Islet precursor cell (in vitro differentiated cells): ENCODE measurements around the gene DUSP8.
"Not testable (repeated sequence)": the region's sequence is repeated elsewhere in the genome, so short reads cannot be mapped to it uniquely, and the experiment has no call there.

Source experiments
- DNase-seq: peaks from one replicate; pipeline ENCODE4 v3.0.0-alpha.2; 2018

Gene DUSP8

DNA sequence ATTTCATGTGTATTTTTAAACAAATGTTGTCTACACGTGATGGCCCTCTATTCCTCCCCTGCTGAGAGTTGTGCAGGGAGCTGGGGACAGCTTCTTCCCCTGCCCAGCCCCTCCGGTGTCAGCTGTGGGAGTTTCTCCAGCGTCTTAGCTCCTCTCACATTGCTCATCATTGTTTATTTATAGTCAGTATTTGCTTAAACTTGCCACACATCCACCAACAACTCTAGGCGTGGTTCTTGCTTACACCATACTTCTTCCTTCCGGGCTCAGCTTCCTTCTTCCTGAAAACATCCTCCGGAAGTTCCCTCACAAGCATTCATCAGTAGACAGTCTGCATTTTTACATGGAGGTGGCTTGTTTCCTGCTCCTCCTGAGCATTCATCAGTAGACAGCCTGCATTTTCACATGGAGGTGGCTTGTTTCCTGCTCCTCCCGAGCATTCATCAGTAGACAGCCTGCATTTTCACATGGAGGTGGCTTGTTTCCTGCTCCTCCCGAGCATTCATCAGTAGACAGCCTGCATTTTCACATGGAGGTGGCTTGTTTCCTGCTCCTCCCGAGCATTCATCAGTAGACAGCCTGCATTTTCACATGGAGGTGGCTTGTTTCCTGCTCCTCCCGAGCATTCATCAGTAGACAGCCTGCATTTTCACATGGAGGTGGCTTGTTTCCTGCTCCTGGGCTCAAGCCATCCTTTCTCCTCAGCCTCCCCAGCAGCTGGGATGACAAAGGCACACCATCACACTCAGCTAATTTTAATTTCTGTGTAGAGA is 17.3 kb upstream of the DUSP8 start:
- DNase-seq, result not testable (repeated sequence)

DNA sequence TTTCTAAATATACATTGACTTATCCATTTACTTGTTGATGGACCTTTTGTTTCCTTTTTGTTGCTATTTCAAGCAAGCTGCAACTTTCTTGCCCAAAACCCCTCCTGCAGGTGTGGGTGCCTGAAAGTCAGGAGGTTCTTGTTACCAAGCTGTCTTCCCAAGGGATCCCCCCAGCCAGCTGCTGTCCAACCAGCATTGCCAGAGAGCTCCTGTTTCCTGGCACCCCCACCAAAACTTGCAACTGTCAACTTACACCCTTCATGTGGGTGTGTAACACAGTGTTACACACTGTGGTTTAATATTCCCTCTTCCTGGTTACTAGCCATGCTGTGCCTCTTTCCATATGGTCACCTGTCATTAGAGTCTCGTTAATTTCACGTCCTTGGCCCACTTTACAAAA is 14.6 kb upstream of the DUSP8 start:
- DNase-seq, result no peak

DNA sequence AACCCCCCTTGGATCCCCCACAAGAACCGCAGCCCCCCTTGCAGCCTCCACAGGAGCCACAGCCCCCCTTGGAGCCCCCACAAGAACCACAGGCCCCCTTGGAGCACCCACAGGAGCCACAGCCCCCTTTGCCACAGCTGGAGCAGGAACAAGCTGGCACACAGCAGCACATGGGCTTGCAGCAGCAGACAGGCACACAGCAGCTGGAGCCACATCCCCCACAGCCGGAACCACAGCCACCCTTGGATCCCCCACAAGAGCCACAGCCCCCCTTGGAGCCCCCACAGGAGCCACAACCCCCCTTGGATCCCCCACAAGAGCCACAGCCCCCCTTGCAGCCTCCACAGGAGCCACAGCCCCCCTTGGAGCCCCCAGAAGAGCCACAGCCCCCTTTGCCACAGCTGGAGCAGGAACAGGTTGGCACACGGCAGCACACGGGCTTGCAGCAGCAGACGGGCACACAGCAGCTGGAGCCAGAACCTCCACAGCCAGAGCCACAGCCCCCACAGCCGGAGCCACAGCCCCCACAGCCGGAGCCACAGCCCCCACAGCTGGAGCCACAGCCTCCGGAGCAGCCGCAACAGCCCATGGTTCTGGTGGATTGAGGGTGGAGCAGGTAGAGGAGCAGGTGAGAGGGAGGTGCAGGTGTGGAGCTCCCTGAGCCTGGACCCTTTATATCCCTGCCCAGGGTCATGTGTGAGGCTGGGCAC is 12.7 kb upstream of the DUSP8 start, which contains the start of gene KRTAP5-1:
Gene KRTAP5-1, minus strand, starts transcription at position 623 of the 710 bp plus-strand sequence. Its CDS starts 34 bp downstream, at position 589.
- peak; percentile 32 for DNase-seq

DNA sequence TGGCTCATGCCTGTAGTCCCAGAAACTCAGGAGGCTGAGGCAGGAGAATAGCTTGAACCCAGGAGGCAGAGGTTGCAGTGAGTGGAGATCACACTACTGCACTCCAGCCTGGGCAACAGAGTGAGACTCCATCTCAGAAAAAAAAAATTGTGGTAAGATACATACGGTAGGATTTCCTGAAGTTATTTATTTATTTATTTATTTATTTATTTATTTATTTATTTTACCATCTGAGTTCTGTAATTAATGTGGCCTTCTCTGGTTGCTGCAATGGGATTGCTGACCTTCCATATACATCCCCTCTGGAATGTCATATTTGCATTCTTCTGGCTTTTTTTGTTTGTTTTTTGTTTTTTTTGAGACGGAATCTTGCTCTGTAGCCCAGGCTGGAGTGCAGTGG is 10.8 kb upstream of the DUSP8 start:
- not testable (repeated sequence) for DNase-seq

DNA sequence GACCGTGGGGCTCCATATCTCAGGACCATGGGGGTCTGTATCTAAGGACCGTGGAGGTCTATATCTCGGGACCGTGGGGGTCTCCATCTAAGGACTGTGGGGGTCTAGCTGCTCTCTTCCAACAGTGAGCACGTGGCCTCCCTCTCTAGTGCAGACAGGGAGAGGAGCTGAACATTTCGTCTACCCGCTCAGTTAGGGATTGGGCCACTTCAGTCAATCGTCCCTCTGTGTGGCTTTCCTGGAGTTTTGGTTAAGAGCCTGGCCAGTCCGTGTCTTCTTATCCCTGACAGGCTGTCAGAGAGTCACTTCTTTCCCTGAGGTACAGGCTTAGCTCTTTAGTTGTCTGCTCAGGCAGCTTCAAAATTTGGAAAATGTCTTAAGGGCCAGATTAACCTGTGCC is 9.9 kb upstream of the DUSP8 start:
- DNase-seq, result no peak

DNA sequence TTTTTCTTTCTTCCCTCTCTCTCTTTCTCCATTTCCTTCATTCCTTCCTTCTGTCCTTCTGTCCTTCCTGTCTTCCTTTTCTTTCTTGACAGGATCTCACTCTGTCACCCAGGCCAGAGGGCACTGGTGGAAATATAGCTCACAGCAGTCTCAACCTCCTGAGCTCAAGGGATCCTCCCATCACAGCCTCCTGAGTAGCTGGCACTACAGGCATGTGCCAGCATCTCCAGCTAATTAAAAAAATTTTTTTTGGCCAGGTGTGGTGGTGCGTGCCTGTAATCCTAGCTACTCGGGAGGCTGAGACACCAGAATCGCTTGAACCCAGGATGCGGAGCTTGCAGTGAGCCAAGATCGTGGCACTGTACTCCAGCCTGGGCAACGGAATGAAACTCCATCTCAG is 4.8 kb upstream of the DUSP8 start:
- DNase-seq, result no peak

DNA sequence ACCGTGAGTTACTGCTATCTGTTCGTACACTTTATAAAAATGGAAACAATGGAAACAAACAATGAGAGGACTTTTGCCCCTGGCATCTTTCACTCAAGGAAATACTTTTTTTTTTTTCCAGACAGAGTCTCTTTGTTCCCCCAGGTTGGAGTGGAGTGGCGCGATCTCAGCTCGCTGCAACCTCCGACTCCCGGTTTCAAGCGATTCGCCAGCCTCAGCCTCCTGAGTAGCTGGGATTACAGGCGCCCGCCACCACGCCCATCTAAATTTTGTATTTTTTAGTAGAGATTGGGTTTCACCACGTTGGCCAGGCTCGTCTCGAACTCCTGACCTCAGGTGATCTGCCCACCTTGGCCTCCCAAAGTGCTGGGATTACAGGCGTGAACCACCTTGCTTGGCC is 3.7 kb upstream of the DUSP8 start:
- not testable (repeated sequence) for DNase-seq

DNA sequence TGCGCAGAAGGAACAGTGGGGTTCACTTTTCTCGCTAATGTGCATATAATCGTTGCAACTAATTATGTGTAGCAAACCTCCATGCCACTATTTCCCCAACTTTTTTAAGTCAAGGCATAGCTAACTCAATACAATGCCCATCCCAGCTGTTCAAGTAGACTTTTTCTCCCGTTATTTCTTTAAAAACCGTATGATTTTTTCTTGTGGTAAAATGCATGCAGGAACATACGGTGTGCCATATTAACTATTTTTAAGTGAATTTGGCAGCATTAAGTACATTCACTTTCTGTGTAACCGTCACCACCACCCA is 2.8 kb upstream of the DUSP8 start:
- no peak for DNase-seq

DNA sequence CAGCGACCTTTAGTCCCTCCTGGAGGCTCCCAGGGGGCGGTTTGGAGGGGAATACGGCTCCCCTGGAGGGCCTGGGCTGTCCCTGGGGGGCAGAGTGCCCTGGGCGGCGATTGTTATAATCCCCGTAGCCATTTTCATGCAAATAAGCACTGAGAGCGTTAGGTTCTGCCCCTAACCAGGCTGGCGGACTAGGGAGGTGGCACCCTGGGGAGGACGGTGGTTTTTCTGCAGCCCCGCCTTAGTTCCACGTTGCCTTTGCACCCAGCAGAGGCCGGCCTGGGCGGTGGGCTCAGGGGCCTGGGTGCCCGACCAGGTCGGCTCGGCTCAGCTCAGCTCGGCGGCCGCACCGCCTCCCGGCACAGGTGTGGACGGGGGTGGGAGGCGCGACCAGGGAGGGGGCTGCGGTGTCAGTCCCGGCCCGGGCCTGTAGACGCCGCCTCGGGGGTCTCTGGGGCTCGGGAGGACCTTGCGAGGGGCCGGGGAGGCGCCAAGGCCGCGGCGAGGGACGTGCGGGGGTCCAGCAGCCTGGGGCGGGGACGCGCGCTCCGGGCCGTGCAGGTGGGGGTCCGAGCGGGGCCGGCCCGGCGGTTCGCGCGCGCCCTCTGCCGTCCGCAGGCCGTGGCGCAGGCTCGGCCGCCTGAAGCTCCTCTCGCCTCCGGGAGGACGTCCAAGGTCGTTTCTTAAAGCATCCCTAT is 2.3 kb upstream of the DUSP8 start:
- DNase-seq, result peak; percentile 73

DNA sequence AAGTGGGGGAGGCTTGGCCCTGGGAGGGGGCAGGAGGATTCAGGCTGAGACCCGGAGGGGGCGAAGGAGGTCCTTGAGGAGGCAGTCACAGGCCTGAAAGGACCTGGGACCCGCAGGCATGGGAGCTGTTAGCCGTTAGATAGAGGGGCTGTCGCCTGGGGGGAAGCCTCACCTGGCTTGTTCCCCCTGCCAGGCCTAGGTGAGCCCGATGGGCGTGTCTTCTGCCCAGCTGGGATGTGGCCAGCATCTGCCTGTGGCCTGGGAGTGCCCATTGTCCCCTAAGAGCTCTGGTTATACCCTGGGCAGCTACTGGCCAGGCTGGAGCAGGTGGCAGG is 1.8 kb upstream of the DUSP8 start:
- DNase-seq, result no peak

DNA sequence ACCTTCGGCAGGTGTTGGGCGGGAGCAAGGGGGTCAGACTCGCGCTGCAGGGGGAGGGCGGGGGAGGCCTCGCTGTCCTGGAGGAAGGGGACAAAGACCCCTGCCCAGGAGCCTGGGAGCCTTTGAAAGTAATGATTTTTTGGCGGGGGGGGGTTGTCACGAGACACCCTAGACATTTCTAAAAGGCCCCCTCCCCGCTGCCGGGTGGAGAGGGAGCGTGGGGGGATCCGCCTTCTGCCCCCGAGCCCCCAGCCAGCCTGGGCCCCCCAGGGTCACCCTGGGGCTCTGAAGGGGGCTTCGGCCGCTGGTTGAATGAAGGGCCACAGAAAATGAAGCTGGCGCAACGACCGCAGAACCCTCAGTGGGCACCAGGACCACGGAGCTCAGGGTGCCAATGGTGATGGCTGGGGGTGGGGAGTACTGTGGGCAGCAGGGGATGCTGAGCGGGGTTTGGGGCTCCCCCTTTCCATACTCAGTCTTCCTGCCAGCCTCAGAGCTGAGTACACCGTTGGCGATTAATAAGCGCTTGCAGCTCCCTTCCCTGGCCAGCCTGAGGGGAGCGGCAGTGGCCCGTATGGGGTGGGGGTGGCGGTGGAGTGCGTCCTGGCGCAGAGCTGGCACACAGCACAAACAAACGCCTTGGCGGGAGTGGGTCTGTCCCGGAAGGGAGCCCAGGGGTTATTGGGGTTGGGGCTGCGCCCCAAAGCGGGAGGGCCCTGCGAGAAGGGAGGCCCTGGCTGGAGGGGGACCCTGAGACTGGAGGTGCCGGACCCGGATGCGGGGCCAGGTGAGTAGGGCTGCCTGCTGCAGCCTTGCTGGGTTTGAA is 1.2 kb upstream of the DUSP8 start:
- DNase-seq, result peak; percentile 60

DNA sequence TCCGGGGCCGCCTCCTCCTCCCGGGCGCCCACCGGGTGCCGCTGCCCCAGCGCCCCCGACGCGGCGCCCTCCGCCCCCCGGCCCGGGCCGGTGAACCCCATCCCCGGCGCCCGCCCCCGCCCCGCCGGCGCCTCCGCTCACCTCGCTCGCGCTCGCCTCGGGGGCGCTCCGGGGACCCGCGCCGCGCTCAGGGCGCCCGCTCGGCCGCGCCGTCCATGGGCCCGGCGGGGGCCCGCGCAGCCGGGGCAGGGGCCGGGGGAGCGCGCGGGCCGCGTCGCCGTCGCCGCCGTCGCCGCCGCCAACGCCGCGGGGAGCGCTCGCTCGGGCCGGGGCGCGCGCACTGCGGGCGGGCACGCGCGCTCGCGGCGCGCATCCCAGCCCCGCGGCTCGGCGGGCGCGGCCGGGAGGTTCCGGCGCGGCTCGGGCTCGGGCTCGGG is 293 bp downstream of the DUSP8 start:
- no peak for DNase-seq

DNA sequence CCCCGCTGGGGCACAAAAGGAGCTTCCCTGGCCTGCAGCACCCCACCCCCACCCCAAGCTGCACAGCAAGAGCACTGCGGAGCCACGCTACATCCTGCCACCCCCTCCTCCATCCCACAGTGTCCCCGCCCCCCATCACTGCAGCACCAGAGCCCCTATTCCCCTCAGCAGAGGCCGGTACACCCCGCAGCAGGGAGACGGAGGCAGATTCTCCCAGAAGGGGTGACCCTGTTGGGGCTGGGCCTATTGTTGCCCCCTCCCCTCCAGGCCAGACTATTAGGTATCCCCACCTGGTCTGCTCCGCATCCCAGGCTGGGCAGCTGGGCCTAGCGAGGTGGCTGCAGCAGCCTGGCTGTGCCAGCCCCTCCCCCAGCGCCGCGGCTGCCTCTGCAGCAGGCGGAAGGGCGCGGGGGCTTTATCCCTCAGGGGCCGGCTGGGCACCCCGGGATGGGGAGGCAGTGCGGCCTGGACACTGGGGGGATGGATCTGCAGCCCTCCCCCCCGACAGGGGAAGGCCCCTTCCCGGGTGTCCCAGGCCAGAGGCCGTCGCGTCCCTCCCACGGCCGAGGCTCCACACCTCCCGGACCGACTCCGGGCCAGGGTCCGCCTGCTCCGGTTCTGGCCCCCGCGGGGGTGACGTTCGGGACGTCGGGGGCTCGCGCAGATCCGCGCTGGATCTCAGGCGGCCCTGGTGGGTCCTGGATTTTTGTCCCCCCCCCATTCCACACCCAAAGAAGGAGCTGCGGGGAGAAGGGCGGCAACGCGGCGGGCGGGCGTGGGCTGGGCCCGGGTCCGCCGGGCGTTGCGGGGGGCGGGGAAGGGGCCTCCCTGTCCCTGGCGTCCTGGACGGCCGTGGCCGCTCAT is 943 bp downstream of the DUSP8 start:
- DNase-seq, result peak; percentile 66

DNA sequence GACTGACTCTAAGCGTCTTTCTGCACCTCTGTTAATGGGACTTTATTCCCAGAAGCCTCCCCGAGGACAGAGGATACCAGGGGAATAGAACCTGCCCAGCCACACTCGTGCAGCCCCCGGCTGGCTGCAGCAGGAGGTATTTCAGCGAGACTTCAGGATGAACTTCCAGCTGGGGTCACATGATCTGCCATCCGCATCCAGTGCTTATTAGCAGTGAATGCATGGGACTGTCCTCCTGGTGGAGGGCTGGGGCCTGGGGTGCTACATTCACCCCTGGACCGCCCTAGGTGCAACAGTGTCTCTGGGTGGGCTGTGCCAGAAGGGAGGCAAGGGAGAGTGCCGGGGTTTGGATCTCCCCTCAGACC is 1.6 kb downstream of the DUSP8 start:
- DNase-seq, result peak; percentile 35

DNA sequence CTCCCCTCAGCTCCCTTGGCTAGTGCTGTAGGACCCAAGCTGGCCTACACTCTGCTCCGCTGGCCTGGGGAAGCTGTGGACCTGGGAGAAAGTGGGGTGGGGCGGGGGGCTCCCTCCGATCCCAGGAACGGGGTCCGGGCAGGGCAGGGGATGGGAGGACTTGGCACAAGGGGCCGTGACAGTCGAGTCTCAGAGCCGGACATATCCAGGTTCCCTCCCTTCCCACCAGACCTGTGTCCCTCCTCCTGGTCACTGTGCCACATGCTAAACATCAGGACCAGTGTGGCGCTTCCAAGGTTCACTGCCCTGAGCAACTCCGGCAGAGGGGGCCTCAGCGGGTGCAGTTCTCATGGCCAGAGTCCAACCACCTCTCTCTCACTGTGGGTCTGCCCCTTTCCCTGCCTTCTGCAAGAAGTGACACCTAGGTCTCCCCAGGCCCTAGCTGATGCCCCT is 2.0 kb downstream of the DUSP8 start:
- DNase-seq, result peak; percentile 44

DNA sequence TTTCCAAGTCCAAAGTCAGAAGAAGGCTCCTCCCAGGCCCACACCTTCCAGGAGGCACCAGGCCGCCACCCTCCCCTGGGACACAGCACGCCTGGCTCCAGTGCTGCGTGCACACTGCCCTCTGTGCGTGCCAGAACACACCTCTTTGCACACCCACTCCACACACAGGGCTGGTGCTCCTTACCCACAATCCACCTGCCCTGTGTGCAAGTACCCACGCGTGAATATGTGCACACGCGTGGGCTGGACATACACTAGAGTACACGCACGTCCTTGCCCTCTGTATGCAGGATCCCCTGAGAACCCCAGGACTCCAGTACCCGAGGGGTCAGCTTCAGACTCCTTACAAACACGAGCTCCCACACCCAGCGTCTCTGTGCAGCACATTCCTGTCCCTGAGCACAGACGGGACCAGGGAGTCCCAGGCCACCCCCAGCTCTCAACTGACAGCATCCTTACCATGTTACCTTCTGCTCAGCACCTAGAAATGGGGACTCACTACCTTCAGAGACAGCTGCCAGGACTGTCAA is 2.8 kb downstream of the DUSP8 start:
- peak; percentile 50 for DNase-seq

DNA sequence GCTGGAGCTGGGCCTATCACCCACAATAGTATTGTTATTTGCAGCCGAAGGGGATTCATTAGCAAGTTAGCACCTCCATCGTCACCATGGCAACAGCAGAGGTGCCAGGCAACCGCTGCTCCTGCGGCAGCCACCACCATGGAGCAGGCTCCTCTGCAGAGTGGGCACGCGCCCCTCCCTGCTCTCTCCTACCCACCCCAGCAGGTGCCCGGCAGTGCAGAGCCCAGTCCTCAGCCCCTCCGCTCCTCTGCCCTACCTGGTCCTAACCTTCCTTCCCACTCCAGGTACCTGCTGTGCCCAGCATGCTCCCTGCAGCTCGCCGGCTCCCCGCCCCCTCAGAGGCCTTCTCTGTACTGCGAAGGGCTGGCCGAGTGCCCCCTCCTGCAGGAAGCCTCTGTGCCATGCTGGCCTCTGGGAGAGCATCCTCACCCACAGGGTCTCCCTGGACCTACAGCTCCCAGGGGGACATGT is 3.6 kb downstream of the DUSP8 start:
- no peak for DNase-seq

DNA sequence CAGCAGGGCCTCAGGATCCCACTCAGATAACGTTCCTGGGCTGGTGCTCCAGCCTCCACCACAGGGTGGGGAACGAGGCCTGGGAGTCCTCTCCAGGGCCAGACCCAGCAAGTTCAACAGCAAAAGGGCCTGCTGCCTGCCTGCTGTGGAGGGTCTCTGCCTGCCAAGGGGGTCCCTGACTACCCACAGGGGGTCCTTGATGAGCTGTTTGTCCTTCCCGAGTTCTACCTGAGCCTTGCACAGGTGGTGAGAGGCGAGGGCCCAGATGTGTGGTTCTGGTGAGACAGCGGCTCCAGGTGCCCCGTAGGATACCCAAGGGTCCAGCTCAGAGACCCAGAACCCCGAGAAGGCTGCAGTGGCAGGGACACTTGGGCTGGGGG is 4.4 kb downstream of the DUSP8 start:
- peak; percentile 51 for DNase-seq

DNA sequence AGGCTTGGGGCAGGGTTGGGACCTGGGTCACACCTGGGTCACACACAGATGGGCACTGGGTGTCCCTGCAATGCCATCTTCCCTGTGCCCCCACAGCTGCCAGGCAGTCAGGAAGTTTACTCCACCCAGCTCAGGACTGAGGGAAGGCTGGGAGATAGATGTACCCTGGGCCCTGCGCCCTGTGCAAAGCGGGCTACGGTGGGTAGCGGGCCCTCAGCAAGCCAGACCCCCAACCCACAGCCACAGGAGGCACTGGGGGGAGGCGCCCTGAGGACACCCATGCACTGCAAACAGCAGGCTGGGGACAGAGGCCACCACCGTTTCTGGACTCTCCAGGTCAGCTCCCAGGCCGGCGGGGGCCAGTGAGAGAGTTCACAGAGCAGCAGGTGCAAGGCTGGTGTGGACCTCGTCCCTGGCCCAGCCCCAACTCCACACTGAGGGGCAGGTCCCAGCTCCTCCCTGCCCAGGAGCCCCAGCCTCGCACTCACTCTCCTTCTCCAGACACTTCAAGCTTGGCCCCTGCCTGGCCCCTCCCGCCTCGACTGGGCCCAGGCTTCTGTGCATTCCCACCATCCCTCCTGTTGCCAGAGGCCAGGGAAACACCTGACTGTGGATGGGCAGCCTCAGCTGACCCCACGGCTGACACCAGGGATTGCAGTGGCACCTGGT is 4.9 kb downstream of the DUSP8 start:
- peak; percentile 55 for DNase-seq

DNA sequence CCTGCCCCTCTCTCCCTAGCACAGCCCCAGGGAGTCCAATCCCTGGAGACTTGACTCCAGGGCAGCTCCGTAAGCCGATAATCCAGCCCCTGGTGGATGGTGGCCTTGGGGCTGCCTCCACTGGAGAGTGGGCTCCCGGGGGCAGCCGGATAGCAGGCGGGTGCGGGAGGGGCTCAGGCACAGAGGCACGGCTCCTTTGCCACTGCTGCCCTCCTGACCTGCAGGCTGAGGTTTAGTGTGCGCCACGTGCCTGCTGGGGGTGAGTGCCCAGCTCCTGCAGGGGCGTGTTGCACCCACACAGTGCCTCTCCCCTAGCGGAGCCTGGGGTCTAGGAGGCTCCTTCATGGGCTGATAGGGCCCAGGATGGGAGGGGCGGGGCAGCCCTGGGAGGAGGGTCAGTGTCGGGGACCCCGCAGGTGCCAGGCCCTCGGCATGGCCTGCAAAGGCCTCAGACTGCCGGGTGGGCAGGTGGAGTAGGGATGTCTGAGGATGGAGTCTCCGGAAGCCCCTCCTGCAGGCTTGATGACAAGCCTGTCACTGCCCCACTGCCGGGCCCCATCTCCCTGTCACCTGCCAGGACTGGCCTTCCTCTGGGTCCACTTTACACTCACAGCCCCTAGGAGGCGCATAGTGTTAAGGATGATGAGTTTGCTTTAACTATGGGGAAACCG is 5.6 kb downstream of the DUSP8 start:
- no peak for DNase-seq

DNA sequence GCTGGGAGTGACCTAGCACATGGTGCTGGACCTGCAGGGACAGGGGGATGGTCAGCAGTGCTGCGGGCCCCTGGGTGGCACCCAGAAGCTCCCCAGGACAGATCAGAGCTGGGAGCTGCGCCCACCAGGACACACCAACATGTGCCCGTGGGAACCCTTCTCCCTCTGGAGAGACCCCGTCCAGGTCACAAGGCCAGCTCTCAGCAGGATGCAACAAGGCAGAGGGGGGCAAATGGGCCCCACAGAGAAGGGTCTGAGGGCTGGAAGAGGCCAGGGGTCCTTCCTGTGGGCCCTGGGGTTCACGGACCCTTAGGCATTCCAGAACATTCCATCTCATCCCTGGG is 6.2 kb downstream of the DUSP8 start:
- DNase-seq, result no peak
